Endothelial cell of umbilical vein (primary cell): Measurements from ENCODE around the gene ACAD8.

Experiments used
- CTCF ChIP-seq, 2 donors: IDR thresholded peaks; 1 replicate in 1 of 2; 2 replicates in 1 of 2; pipeline ENCODE4 v1.5.1; 2011; ENCODE audit warnings: low read length in 2 of 2, mild to moderate bottlenecking in 2 of 2, moderate library complexity in 2 of 2, control low read depth in 1 of 2, inconsistent platforms in 1 of 2, low read depth in 1 of 2; ENCODE audit not compliant: insufficient read depth in 1 of 2; ENCODE audit errors: extremely low read depth in 1 of 2
- EZH2 ChIP-seq: IDR thresholded peaks from 2 replicates; pipeline ENCODE4 v1.6.1; 2012; ENCODE audit warnings: borderline replicate concordance, low read depth, mild to moderate bottlenecking, moderate library complexity, low read length, inconsistent platforms; ENCODE audit not compliant: severe bottlenecking
- FOS ChIP-seq: IDR thresholded peaks from 2 replicates; pipeline ENCODE4 v1.6.1; 2011; ENCODE audit warnings: mild to moderate bottlenecking, low read length, moderate library complexity, borderline replicate concordance; ENCODE audit not compliant: insufficient read depth
- JUN ChIP-seq: IDR thresholded peaks from 2 replicates; pipeline ENCODE4 v1.6.1; 2011; ENCODE audit warnings: borderline replicate concordance, low read depth; ENCODE audit not compliant: insufficient read length, insufficient read depth
- MYC ChIP-seq: IDR thresholded peaks from one replicate; pipeline ENCODE4 v1.6.1; 2011; ENCODE audit warnings: mild to moderate bottlenecking, low read depth, low read length
- POLR2A ChIP-seq: IDR thresholded peaks from 2 replicates; pipeline ENCODE4 v1.6.1; 2012; ENCODE audit warnings: low read depth, mild to moderate bottlenecking, control low read depth, low read length
- POLR2AphosphoS5 ChIP-seq: IDR thresholded peaks from 2 replicates; pipeline ENCODE4 v1.6.1; 2012; ENCODE audit warnings: low read depth, mild to moderate bottlenecking, control low read depth, low read length, moderate library complexity; ENCODE audit not compliant: insufficient read depth

- TF ChIP-seq POLR2AphosphoS5 (no peak), POLR2A (no peak), CTCF (IDR thresholded peaks at IDR 0.05; ENCODE audit: extremely low read depth in 1 of 2, insufficient read depth in 1 of 2, low read depth in 1 of 2, low read length in 2 of 2) (no peak), EZH2 (no peak), MYC (no peak), JUN (no peak), FOS (no peak)
Measured at GRCh38 chr11:134206185-134206584, 47.2 kb upstream of the ACAD8 start.
